NCI-H82 treated with DMSO at 0.1 percent for 48 hours (cell line): ENCODE data around the gene WNK1.
"Not testable (repeated sequence)": the region's sequence is repeated elsewhere in the genome, so short reads cannot be mapped to it uniquely, and the experiment has no call there.

ENCODE experiments used
- DNase-seq: peaks from one replicate; lab custom pipeline; 2025; ENCODE audit not compliant: unreplicated experiment; lab: John Stamatoyannopoulos, UW

Gene WNK1

GRCh38 chr12:812950-813349, 60.6 kb downstream of the WNK1 start:
- no peak for DNase-seq

GRCh38 chr12:817456-817855, 65.1 kb downstream of the WNK1 start:
- not testable (repeated sequence) for DNase-seq

DNA sequence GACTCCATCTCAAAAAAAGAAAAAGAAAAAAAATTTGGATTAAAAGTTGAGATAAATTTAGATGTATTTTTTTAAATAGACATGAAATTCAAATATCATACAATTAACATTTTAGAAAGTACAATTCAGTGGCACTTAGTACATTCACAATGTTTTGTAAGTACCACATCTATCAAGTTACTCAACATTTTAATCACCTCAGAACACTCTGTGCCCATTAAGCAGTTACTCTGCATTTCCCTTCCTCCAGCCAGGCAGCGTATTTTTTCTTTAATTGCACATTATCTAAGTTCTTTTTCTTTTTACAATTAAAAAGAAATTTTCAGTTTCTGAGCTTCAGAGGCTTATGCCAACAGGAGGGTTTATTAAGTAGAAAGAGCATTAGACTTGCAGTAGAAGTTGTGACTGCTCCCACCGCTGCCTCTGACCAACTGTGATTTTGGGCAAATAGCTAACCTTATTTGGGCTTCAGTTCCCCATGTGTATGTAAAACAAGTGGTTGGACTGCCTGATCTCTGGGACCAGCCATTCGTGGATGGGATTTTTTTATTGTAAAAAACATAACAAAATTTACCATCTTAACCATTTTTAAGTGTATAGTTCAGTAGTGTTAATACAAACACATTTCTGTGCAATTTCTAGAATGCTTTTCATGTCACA, 65.7 kb downstream of the WNK1 start:
- no peak for DNase-seq

GRCh38 chr12:818733-819132, 66.4 kb downstream of the WNK1 start:
- no peak for DNase-seq

DNA sequence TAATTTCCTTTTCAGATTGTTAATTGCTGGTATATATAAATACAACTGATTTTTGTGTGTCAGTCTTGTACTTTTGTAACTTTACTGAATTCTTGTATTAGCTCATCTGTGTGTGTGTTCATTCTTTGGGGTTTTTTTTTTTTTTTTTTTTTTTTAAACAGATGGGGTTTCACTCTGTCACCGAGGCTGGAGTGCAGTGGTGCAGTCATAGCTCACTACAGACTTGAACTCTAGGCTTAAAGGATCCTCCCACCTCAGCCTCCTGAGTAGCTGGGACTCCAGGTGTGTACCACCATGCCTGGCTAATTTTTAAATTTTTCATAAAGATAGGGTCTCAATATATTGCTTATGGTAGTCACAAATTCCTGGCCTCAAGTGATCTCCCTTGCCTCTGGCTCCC, 68.0 kb downstream of the WNK1 start:
- DNase-seq = no peak

- no peak for DNase-seq
Observed at GRCh38 chr12:823028-823698, 70.8 kb downstream of the WNK1 start.

- DNase-seq = no peak
Observed at GRCh38 chr12:826331-826730, 74.0 kb downstream of the WNK1 start.

DNA sequence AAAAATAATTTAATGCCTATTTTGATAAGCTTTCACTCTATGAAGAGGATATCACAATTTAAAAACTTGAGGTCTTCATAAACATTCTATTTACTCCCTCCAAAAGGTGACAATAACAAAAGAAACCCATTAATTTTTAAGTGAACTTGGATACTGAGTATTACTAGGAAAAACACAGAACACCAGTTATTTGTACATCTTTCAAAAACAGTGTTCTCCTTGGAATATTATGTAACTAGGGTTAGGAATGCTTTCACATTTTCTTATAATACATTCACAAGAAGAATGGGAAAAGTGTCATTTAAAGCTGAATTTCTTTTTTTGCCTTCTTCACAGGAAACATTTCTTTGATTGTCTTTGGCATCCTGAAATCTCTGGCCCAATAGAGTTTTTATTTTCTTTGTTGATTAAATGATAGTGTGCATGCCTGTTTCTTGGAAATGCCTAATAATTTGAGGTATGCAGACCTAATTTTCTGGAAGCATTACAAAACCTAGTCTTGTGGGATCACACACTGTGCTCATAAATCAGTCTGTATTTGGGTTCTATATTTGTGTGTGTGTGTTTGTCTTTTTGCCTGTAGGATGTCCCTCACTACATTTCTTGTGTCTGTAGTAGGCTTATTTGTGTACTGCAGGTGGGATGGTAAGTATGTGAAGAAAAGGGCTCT, 76.5 kb downstream of the WNK1 start:
- DNase-seq = no peak

DNA sequence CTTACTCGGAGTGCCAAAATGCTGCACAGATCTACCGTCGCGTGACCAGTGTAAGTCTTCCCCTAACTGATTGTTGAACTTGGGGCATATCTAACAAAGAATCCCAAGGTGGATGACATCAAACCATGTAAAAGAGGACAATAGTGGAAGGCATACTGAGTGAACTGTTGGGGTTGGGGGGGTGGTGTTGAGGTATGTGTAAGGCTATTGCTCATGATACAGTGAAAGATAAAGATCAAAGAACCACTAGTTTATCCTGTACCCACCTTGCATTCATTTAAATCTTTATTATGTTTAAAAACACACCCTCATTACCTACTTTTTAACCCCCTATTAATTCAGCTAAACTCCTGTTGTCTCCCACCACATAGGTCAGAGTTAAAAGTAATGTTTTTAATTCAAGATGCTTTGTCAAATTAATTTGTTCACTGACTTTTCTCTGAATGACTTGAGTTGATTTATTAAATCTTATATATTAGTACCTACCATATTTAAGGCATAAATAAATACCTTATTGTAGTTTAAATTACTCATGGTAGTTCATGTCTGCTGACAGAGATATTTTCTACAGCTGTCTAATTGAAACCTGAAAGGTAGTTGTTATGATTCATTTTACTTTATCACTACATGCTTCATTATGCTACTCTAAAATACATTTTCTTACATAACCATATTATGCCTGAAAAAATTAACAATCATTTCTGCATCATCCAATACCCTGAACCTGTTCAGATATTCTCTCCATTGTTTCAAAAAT, 77.9 kb downstream of the WNK1 start:
- no peak for DNase-seq

- no peak for DNase-seq
Observed at GRCh38 chr12:835754-836518, 83.6 kb downstream of the WNK1 start.

- DNase-seq = no peak
Observed at GRCh38 chr12:836952-837351, 84.6 kb downstream of the WNK1 start.

DNA sequence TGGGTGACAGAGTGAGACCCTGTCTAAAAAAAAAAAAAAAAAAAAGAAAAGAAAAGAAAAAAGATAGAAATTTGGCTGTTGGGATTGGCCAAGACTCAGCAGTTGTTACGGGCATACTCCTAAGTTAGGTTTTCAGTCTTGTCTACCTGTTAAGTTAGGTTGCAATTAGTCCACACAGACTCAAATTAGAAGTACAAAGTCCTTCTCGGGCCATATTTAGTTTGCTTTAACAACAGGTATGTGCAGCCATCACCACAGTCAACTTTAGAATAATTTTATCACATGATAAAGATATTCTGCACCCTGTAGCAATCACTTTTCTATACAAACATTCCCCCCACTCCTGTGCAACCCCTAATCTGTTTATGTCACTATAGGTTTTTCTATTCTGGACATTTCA, 85.2 kb downstream of the WNK1 start:
- DNase-seq = no peak

GRCh38 chr12:843609-844008, 91.2 kb downstream of the WNK1 start:
- no peak for DNase-seq

GRCh38 chr12:846421-846820, 94.0 kb downstream of the WNK1 start:
- DNase-seq = no peak

- no peak for DNase-seq
Observed at GRCh38 chr12:848173-848865, 95.9 kb downstream of the WNK1 start.

DNA sequence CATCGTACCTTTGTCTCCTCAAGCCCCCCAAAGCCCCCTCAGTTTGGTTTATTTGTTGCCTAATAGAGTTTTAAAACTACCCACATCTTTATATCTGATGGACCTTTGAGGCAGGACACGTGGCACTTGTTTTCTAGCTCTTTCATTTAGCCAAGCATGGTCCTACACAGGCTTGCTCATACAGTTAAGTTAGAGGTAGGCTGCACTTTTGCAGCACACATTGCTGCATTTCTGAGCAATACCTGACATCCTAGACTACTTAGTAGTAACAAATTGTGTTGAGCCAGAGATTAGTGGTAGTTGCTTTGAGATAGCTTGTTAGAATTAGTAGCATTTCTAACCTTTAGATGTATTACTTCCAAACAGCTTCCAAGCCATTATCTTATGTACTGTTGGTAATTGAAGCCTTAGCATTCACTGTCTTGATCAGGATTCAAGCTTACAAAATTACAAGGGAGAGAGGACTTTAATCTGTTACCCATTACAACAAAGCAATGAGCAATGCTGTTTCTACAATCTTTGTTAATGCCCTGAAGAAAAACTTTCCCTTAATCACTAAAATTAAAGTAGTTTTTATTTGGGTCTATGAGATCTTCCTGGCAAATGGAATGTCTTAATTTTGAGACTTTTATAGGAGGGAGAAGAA, 96.6 kb downstream of the WNK1 start:
- no peak for DNase-seq

DNA sequence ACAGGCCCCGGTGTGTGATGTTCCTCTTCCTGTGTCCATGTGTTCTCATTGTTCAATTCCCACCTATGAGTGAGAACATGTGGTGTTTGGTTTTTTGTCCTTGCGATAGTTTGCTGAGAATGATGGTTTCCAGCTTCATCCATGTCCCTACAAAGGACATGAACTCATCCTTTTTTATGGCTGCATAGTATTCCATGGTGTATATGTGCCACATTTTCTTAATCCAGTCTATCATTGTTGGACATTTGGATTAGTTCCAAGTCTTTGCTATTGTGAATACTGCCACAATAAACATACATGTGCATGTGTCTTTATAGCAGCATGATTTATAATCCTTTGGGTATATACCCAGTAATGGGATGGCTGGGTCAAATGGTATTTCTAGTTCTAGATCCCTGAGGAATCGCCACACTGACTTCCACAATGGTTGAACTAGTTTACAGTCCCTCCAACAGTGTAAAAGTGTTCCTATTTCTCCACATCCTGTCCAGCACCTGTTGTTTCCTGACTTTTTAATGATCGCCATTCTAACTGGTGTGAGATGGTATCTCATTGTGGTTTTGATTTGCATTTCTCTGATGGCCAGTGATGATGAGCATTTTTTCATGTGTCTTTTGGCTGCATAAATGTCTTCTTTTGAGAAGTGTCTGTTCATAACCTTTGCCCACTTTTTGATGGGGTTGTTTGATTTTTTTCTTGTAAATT, 97.5 kb downstream of the WNK1 start:
- not testable (repeated sequence) for DNase-seq

DNA sequence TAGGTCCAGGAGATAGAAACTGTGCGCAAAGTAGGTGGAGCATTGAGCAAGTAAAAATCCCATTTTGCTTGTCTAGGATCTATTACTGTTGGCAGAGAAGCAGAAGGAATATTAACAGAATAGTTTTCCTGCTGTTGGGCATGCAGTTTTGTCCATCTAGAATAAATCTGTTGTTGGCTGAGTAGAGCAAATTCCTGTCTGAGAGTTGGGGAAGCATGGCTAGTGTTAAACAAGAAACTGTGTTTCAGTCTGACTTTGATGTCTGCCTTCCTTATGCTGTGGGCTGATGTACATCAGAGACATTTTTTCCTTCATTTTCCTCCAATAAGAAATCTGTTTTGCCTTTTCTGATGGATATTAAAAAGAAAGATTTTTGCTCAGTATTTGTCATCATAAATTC, 99.0 kb downstream of the WNK1 start:
- DNase-seq = no peak

DNA sequence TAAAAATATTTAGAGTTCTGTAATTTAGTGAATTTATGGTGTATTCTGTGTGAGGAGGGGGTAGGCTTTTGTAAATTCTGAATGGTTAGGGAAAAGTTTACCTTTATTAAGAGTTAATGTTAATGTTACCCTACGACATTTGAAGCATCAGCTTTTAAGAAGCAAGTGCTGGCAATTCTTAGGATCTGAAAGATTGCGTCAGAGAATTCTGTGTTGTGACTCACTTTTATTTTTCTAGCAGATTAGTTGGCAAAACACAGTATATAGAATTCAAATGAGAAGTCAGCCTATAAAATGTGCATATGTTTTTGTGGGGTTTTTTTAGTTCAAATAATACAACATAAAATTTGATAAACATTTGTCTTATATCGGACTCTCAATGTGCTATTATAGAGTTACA, 99.5 kb downstream of the WNK1 start:
- DNase-seq = no peak
